SW480 (cell line): ENCODE results near the gene PEX5.

ENCODE experiments used
- DNase-seq: peaks from one replicate; pipeline ENCODE4 v3.0.0-alpha.2; 2016; ENCODE audit warnings: low spot score

PEX5 gene

GRCh38 chr12:7189398-7190267 lies at the start of gene PEX5:
PEX5 (plus strand) TSS chr12:7189686; CDS start chr12:7190378, 692 bp downstream.
- peak; percentile 98 for DNase-seq

GRCh38 chr12:7141351-7142005 lies 48.0 kb upstream of the PEX5 start:
- no peak for DNase-seq

- peak; percentile 63 for DNase-seq
Measured at GRCh38 chr12:7142056-7142644, 47.3 kb upstream of the PEX5 start.

GRCh38 chr12:7142809-7143465 lies 46.5 kb upstream of the PEX5 start:
- no peak for DNase-seq

GRCh38 chr12:7143564-7143963 lies 45.9 kb upstream of the PEX5 start:
- DNase-seq, result no peak

- peak; percentile 82 for DNase-seq
Measured at GRCh38 chr12:7144414-7145120, 44.9 kb upstream of the PEX5 start.

GRCh38 chr12:7145671-7146070 lies 43.8 kb upstream of the PEX5 start:
- DNase-seq, result no peak

GRCh38 chr12:7146228-7146627 lies 43.3 kb upstream of the PEX5 start:
- no peak for DNase-seq

- no peak for DNase-seq
Measured at GRCh38 chr12:7146906-7147305, 42.6 kb upstream of the PEX5 start.

GRCh38 chr12:7150356-7150755 lies 39.1 kb upstream of the PEX5 start:
- DNase-seq, result no peak

GRCh38 chr12:7150841-7151240 lies 38.6 kb upstream of the PEX5 start:
- DNase-seq, result no peak

GRCh38 chr12:7151532-7151931 lies 38.0 kb upstream of the PEX5 start:
- no peak for DNase-seq

- DNase-seq, result no peak
Measured at GRCh38 chr12:7152818-7153217, 36.7 kb upstream of the PEX5 start.

GRCh38 chr12:7154042-7154441 lies 35.4 kb upstream of the PEX5 start:
- no peak for DNase-seq

- DNase-seq, result no peak
Measured at GRCh38 chr12:7154901-7155470, 34.5 kb upstream of the PEX5 start.

- no peak for DNase-seq
Measured at GRCh38 chr12:7155471-7156034, 33.9 kb upstream of the PEX5 start.

GRCh38 chr12:7156259-7157197 lies 33.0 kb upstream of the PEX5 start:
- no peak for DNase-seq

- no peak for DNase-seq
Measured at GRCh38 chr12:7157391-7157790, 32.1 kb upstream of the PEX5 start.

- DNase-seq, result no peak
Measured at GRCh38 chr12:7158781-7159609, 30.5 kb upstream of the PEX5 start.
